Hepatic stellate cell (primary cell): ENCODE results near the gene TSC22D4.
A peak's percentile ranks its signal among the peaks of the same experiment; 100 is the strongest.
"Not testable (repeated sequence)": the region's sequence is repeated elsewhere in the genome, so short reads cannot be mapped to it uniquely, and the experiment has no call there.

Source experiments
- DNase-seq: peaks from one replicate; pipeline ENCODE4 v3.0.0; 2011; ENCODE audit warnings: low spot score

The TSC22D4 gene

DNA sequence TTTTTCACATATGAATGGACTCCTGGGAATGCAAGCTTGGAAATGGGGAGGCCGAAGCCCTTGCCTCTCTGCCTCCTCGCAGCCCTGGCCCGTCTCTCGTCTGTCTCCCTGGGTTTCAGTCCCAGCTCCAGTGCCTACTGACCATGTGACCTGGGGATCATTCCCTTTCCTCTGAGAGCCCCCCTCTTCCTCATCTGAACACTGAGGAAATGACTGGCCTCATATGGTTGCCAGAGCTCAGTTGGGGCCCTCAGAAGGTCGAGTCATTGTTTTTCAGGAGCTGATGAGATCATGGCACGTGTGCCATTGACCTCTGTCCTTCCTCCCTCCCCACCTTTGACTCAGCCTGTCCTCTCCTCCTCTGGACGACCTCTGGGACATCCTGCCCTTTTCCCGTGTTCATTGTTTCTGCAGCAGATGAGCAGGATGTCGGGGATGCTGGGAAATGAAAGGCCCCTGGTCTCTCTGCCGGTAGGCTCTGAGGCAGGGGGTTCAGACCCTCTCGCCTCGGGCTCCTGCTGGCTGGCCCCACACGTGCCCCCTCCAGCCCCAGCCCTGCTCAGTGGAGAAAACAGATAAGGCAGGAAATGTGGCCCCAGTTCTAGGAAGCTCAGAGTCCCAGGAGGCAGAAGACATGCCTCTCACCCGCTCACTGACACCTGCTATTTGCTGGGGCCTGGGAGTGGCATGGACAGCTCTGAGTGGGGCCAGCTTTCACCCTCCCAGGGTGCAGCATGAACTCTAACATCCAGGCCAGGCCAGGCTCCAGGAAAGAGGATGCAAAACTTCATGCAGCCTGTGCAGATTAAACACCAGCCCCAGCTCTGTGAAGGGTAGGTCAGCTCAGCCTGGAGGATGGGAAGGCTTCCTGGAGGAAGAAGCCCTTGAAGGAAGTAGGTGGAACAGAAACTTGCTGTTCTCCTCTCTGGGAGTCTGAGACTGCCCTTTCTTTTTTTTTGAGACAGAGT, 34.4 kb downstream of the TSC22D4 start:
- DNase-seq, result no peak

GRCh38 chr7:100443096-100443840, 35.7 kb downstream of the TSC22D4 start:
- DNase-seq, result no peak

DNA sequence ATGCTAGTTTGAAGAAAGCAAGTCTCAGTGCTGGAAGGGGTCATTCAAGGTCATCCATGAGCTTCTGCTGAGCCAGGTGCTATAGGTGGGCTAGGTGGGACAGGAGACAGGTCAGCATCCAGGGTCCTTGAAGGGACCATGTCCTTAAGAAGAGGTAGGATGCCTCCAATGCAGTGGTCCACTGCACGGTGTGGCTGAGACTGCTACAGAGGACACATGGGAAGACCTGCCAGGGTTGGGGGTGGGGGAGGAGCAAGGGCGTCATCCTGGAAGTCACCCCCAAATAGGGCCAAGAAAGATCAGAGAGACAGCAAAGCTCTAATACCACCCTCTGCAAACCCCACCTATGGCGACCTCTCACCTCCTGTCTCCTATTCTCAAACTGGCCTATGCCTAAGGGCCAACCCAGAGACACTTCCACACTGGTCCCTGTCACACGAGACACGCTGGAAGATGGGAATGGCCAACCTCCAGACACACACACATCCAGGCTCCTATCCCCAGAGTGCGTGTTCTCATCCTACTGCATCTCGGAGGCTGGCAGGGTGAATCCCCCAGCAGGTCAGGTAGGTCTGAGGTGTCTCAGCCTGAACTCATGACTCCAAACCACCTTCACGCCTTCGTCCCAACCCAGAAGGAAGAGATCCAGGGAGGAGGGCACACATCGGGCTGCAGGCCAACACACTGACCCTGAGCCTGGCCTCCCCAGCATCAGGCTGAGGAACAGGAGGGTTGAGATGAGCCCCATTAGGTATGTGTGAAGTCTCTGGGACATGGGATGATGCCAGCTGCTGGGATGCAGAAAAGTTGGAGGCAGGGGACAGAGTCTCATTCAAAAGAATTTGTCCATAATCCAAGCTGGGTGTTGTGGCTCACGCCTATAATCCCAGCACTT, 37.1 kb downstream of the TSC22D4 start:
- no peak for DNase-seq

GRCh38 chr7:100439244-100439643, 39.8 kb downstream of the TSC22D4 start:
- DNase-seq, result not testable (repeated sequence)

DNA sequence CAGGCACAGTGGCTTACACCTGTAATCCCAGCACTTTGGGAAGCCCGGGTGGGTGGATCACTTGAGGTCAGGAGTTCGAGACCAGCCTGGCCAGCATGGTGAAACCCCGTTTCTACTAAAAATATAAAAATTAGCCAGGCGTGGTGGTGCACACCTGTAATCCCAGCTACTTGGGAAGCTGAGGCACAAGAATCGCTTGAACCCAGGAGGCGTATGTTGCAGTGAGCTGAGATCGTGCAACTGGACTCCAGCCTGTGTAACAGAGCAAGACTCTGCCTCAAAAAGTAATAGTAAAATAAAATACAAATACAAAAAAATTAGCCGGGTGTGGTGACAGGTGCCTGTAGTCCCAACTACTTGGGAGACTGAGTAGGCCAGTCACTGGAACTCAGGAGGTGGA, 40.3 kb downstream of the TSC22D4 start:
- not testable (repeated sequence) for DNase-seq

GRCh38 chr7:100438172-100438571, 40.8 kb downstream of the TSC22D4 start:
- DNase-seq, result no peak

DNA sequence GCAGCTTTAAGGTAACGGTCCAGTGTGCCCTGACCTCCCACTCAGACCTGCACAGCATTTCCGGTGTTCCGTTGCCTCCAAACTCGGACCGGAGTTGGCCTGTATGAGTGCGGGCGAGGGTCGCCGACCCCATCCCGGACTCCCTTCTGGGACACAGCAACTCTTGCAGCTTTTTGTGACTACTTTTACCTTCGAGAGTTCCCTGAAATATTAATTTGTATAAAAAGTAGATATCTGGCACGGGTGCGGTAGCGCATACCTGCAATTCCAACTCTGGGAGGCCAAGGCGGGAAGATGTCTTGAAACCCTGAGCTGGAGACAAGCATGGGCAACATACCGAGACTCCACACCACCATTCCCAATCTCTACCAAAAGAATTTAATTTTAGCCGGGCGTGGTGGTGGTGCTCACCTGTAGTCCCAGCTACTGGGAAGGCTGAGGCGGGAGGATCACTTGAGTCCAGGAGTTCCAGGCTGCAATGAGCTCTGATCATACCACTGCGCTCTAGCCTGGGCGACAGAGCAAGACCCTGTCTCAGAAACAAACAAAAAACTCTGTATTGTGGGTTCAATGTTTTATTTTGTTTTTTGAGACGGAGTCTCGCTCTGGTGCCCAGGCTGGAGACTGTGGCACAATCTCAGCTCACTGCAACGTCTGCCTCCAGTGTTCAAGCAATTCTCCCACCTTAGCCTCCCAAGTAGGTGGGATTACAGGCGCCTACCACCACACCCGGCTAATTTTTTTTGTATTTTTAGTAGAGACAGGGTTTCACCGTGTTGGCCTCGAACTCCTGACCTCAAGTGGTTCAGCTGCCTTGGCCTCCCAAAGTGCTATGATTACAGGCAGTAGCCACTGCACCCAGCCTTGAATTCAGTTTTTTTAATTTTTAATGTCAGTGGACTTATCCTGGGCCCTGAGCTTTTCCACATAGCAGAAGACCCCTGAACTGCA, 41.6 kb downstream of the TSC22D4 start:
- no peak for DNase-seq

- DNase-seq, result peak; percentile 53
Measured at GRCh38 chr7:100435401-100436304, 43.4 kb downstream of the TSC22D4 start.

DNA sequence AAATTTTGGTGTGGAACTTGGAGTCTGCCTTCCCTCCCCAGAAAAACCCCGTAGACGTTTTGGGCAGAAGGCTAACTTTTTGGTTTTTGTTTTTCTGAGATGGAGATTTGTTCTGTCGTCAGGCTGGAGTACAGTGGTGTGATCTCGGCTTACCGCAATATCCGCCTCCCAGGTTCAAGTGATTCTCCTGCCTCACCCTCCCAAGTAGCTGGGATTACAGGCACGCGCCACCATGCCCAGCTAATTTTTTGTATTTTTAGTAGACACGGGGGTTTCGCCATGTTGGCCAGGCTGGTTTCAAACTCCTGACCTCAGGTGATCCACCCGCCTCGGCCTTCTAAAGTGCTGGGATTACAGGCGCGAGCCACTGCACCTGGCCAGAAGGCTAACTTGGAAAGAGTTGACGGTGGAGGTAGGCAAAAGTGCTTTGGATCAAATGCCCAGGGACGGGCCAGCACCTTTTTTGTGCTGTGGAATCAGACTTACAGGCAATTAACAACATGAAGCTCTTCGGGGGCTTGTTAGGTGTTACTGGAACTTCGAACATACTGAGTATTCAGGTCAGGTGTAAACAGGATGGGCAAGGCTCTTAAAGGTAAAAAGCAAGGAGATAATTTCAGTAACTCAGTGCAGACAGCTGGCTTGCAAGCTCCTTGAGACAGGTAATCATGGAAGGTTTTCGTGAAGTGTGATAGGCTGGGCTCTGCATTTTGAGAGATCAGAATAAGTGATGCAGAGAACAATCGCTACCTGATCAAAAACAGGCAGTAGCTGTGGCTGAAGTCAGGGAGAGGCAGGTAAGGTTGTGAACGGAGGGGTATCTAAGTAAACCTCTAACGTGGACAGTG, 44.5 kb downstream of the TSC22D4 start:
- DNase-seq, result no peak

DNA sequence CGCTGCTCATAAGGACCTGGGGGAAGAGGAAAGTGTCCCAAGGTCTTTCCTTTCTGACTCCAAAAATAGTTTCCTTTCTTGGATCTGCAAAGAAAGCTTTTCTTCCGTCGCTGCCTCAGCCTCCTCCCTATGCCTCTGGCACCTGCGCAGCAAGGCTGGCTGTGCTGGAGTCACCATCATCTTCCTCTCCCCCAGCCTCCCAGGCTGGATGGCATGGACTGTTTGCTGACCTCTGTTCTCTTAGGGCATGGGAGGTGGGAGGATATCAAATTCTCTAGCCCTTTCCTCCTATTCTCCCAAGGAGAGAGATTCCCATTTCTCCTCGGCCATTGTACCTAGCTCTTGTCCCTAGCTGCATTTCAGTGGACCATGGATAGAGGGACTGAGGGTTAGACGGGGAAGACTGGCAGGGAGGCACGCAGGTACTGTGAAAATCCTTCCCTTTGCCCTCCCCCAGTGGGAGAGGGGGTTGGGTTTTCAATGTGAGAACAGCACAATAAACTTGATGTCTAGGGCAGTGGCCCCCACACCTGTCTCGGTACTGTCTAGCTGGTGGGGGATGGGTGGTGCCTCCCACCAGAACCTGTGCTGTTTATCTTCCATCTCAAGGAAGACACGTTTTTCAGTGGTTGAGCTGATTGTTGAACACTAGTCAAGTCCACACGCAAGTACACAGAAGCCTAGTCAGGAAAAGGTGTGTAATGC, 45.3 kb downstream of the TSC22D4 start:
- no peak for DNase-seq

GRCh38 chr7:100433276-100433591, 45.8 kb downstream of the TSC22D4 start:
- DNase-seq, result no peak

GRCh38 chr7:100432621-100433275, 46.3 kb downstream of the TSC22D4 start:
- no peak for DNase-seq

GRCh38 chr7:100432053-100432452, 47.0 kb downstream of the TSC22D4 start:
- DNase-seq, result no peak

- no peak for DNase-seq
Measured at GRCh38 chr7:100431286-100431735, 47.7 kb downstream of the TSC22D4 start.

GRCh38 chr7:100430493-100431285, 48.3 kb downstream of the TSC22D4 start:
- DNase-seq, result no peak

GRCh38 chr7:100429637-100430492, 49.1 kb downstream of the TSC22D4 start, which contains the start of gene MEPCE:
MEPCE (plus strand) TSS chr7:100429831; CDS start chr7:100430019, 188 bp downstream.
- peak; percentile 100 for DNase-seq
